Measurements from ENCODE around the gene CDK5. TPM values are rescaled to one million over a fixed set of nuclear protein-coding genes. Genes with fewer than 3 reads are reported as not detected.
A peak's percentile ranks its signal among the peaks of the same experiment; 100 is the strongest.

CDK5 gene
- total and polyA plus RNA-seq, 9 of the 15 experiments (the other 6 are each of a cell fraction or from before 2014, with no cell fraction given): 3.2 to 38.0 (median 27.5) TPM

DNA sequence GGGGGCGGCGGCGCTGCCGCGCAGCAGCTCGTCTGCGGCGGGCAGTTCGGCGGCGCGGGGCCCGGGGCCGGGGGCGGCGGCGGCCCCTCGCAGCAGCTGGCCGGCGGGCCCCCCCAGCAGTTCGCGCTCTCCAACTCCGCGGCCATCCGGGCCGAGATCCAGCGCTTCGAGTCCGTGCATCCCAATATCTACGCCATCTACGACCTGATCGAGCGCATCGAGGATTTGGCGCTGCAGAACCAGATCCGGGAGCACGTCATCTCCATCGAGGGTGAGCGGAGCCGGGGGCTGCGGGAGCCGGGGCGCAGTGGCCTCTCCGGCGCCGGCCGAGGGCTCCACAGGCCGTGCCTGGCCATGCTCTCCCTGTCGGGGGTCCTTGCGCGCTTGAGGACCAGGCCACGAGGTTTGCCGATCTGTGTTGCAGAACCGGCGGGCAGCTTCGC lies 29.1 kb upstream of the CDK5 start (continued):
- TF ChIP-seq, protein P1, sequence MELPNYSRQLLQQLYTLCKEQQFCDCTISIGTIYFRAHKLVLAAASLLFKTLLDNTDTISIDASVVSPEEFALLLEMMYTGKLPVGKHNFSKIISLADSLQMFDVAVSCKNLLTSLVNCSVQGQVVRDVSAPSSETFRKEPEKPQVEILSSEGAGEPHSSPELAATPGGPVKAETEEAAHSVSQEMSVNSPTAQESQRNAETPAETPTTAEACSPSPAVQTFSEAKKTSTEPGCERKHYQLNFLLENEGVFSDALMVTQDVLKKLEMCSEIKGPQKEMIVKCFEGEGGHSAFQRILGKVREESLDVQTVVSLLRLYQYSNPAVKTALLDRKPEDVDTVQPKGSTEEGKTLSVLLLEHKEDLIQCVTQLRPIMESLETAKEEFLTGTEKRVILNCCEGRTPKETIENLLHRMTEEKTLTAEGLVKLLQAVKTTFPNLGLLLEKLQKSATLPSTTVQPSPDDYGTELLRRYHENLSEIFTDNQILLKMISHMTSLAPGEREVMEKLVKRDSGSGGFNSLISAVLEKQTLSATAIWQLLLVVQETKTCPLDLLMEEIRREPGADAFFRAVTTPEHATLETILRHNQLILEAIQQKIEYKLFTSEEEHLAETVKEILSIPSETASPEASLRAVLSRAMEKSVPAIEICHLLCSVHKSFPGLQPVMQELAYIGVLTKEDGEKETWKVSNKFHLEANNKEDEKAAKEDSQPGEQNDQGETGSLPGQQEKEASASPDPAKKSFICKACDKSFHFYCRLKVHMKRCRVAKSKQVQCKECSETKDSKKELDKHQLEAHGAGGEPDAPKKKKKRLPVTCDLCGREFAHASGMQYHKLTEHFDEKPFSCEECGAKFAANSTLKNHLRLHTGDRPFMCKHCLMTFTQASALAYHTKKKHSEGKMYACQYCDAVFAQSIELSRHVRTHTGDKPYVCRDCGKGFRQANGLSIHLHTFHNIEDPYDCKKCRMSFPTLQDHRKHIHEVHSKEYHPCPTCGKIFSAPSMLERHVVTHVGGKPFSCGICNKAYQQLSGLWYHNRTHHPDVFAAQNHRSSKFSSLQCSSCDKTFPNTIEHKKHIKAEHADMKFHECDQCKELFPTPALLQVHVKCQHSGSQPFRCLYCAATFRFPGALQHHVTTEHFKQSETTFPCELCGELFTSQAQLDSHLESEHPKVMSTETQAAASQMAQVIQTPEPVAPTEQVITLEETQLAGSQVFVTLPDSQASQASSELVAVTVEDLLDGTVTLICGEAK (IDR thresholded peaks at IDR 0.05): peak; percentile 65
- TF ChIP-seq, protein P1 (CRISPR knock-in tag; IDR thresholded peaks at IDR 0.05): no peak
- TF ChIP-seq PKNOX1 (IDR thresholded peaks at IDR 0.05): no peak
- TF ChIP-seq, protein P2, sequence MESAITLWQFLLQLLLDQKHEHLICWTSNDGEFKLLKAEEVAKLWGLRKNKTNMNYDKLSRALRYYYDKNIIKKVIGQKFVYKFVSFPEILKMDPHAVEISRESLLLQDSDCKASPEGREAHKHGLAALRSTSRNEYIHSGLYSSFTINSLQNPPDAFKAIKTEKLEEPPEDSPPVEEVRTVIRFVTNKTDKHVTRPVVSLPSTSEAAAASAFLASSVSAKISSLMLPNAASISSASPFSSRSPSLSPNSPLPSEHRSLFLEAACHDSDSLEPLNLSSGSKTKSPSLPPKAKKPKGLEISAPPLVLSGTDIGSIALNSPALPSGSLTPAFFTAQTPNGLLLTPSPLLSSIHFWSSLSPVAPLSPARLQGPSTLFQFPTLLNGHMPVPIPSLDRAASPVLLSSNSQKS (CRISPR knock-in tag; IDR thresholded peaks at IDR 0.05): no peak
- no peak for TF ChIP-seq ZBTB43 (CRISPR knock-in tag; IDR thresholded peaks at IDR 0.05)
- TF ChIP-seq, protein P3, sequence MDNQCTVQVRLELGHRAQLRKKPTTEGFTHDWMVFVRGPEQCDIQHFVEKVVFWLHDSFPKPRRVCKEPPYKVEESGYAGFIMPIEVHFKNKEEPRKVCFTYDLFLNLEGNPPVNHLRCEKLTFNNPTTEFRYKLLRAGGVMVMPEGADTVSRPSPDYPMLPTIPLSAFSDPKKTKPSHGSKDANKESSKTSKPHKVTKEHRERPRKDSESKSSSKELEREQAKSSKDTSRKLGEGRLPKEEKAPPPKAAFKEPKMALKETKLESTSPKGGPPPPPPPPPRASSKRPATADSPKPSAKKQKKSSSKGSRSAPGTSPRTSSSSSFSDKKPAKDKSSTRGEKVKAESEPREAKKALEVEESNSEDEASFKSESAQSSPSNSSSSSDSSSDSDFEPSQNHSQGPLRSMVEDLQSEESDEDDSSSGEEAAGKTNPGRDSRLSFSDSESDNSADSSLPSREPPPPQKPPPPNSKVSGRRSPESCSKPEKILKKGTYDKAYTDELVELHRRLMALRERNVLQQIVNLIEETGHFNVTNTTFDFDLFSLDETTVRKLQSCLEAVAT (IDR thresholded peaks at IDR 0.05): 0 out of 4 replicates have a peak, but pooled peaks of 1 of the 2 experiments have one; percentile 67
- TF ChIP-seq TOE1 (IDR thresholded peaks at IDR 0.05; ENCODE audit: borderline replicate concordance): peak; percentile 60; the same call in 1 of the 2 replicates
- 0 out of 2 replicates have a peak, but pooled peaks have one; percentile 21 for TF ChIP-seq TOE1 (CRISPR knock-in tag; IDR thresholded peaks at IDR 0.05; ENCODE audit: borderline replicate concordance, low read depth)
- no peak for TF ChIP-seq EGR1 (conservative IDR thresholded peaks at IDR 0.05)
- no peak for TF ChIP-seq ERF (CRISPR knock-in tag; IDR thresholded peaks at IDR 0.05)
- TF ChIP-seq, protein P4, sequence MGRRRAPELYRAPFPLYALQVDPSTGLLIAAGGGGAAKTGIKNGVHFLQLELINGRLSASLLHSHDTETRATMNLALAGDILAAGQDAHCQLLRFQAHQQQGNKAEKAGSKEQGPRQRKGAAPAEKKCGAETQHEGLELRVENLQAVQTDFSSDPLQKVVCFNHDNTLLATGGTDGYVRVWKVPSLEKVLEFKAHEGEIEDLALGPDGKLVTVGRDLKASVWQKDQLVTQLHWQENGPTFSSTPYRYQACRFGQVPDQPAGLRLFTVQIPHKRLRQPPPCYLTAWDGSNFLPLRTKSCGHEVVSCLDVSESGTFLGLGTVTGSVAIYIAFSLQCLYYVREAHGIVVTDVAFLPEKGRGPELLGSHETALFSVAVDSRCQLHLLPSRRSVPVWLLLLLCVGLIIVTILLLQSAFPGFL (CRISPR knock-in tag; IDR thresholded peaks at IDR 0.05): no peak
- TF ChIP-seq SAFB (IDR thresholded peaks at IDR 0.05; ENCODE audit: borderline replicate concordance, low read depth, low read length): peak; percentile 20; the same call in 1 of the 2 replicates

All from K562 (cell line).